Thymus (tissue), 11 donors: ENCODE data around the gene VPS51. TPM values are rescaled to one million over a fixed set of nuclear protein-coding genes. Genes with fewer than 3 reads are reported as not detected.

ENCODE experiments used
- DNase-seq, 9 donors: peaks; one replicate each; pipeline ENCODE4 v3.0.0-alpha.2; 2013; ENCODE audit warnings: low spot score in 9 of 9, low read depth in 6 of 9, missing footprints in 1 of 9
- H3K27ac ChIP-seq, 2 donors: one replicate each; pipeline ENCODE4 v1.5.1; 2013; ENCODE audit warnings: control low read depth in 1 of 2, low read depth in 1 of 2, low read length in 1 of 2, mild to moderate bottlenecking in 1 of 2, moderate library complexity in 1 of 2
- H3K27me3 ChIP-seq, 2 donors: one replicate each; pipeline ENCODE4 v1.5.1; 2013; ENCODE audit warnings: low read length in 1 of 2; ENCODE audit not compliant: control insufficient read depth in 2 of 2, insufficient read depth in 1 of 2
- H3K36me3 ChIP-seq, 2 donors: one replicate each; pipeline ENCODE4 v1.5.1; 2013; ENCODE audit warnings: low read length in 1 of 2, mild to moderate bottlenecking in 1 of 2, moderate library complexity in 1 of 2; ENCODE audit not compliant: control insufficient read depth in 2 of 2, insufficient read depth in 2 of 2
- H3K4me1 ChIP-seq, 2 donors: one replicate each; pipeline ENCODE4 v1.5.1; 2013; ENCODE audit warnings: low read length in 2 of 2; ENCODE audit not compliant: control insufficient read depth in 2 of 2, insufficient read depth in 2 of 2
- H3K4me3 ChIP-seq, 2 donors: one replicate each; pipeline ENCODE4 v1.5.1; 2013; ENCODE audit warnings: low read length in 2 of 2, control low read depth in 1 of 2, mild to moderate bottlenecking in 1 of 2
- H3K9me3 ChIP-seq, 2 donors: one replicate each; pipeline ENCODE4 v1.5.1; 2013; ENCODE audit warnings: low read length in 1 of 2, mild to moderate bottlenecking in 1 of 2; ENCODE audit not compliant: control insufficient read depth in 2 of 2, insufficient read depth in 1 of 2
- WGBS: extraction: QIAGEN DNeasy Blood & Tissue Kit; methylation state at CpG from one replicate; pipeline ENCODE4 v1.1.7; 2013; 5-methylcytosine and 5-hydroxymethylcytosine counted together
- polyA plus RNA-seq: library from polyadenylated mRNA; stranded (reverse); fragments of 200-250 nt; gene quantifications from one replicate; pipeline ENCODE4 v1.2.3, GENCODE V29; 2013
- total RNA-seq: library from RNA; stranded (reverse); fragments of 120-200 nt; gene quantifications from one replicate; pipeline ENCODE4 v1.2.4, GENCODE V29; 2013
- donor health status: healthy.

VPS51 gene
- total and polyA plus RNA-seq, 2 donors: 110 to 121 TPM

DNA sequence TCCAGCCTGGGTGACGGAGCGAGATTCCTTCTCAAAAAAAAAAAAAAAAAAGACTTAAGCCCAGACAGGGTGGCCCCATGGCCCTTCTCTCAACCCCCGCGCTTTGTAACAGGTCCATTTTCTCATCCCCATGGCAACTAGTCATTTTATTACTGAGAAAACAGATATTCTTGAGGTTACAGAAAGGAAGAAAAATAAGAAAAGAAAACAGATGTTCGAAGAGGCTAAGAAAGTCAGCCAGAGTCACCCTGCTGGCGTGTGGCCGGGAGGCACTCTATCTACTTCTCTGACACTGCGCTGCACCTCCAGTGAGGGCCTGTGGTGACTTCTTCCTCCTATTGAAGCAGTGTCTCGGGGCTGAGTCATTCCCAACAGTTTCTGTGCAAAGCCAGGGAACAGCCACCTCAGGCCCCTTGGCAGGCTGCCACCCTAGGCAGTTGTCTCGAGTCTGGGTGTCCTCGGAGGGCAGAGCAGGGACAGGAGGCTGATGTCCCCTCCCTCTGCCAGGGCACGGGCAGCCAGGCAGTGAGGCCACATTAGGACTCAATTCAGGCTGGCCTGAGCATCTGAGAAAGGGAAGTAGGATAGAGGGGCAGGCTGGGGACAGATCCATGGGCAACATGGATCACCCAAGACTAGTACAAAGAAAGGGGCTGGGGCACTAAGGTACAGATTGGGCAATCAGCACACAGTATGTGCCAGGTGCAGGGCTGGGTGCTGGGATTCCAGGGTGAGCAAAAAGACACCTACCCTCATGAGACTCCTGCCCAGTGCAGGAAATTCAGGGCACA is 54.7 kb downstream of the VPS51 start:
- WGBS: 31% methylated on average over 12 of the region's 12 CpGs
- no peaks in the 10 kb centered on the region for H3K27me3 ChIP-seq
- peak overlapping the region in 1 of 2 donors; percentile 31 for H3K27ac ChIP-seq
- DNase-seq: peak in 1 of 9 donors; percentile 22
- H3K4me3 ChIP-seq: no peak overlapping the region
- H3K9me3 ChIP-seq: peaks cover 0 to 10% of the 10 kb centered on the region in 2 donors
- peaks cover 0 to 4% of the 10 kb centered on the region in 2 donors for H3K4me1 ChIP-seq
- H3K36me3 ChIP-seq: no peaks in the 10 kb centered on the region

DNA sequence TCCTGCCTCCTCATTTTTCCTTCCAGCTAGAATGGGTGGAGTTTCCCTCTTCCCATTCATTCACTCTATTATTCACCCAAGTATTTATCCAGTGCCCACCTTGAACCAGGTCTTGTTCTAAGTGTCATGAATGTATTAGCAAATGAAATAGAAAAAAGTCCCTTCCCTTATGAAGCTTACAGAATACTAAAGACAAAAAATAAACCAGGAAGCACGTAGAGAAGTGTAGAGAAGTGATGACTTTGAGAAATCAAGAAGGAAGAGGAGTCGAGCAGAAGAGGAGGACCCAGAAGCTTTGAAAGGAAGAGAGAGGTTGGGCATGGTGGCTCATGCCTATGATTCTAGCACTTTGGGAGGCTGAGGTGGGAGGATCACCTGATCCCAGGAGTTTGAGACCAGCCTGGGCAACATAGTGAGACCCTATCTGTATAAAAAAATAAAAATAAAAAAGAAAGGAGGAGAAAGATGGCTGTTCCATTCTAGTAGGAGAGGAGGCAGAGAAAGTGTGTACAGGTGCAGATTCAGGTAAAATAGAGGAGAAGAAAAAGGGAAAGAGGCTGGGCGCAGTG is 55.4 kb downstream of the VPS51 start:
- Histone ChIP-seq H3K4me3 (no peak overlapping the region), H3K36me3 (no peaks in the 10 kb centered on the region), H3K9me3 (peaks cover 0 to 10% of the 10 kb centered on the region in 2 donors), H3K27ac (no peak overlapping the region), H3K4me1 (peaks cover 0 to 4% of the 10 kb centered on the region in 2 donors), H3K27me3 (no peaks in the 10 kb centered on the region)
- DNase-seq: no peak
- 59% methylated on average over 3 of the region's 3 CpGs for WGBS

DNA sequence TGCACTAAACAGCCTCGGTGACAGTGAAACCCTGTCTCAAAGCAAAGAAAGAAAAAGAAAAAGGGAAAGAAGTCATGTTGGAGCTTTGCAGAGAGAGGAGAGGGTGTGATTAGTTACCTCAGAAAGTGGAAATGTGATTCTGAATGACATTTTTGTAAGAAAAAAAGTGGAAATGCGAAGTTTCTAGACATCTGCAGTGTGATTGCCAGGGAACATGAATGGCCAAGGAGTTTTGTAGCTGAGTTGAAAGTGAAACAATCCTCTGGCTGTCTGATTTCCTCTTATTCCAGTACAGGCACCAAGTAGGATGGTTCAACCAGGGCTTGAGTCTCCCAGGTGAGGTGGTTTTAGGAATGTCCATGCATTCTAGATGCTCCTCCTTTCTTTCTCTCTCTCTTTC is 56.1 kb downstream of the VPS51 start:
- Histone ChIP-seq H3K9me3 (peaks cover 0 to 5% of the 10 kb centered on the region in 2 donors), H3K36me3 (no peaks in the 10 kb centered on the region), H3K27me3 (no peaks in the 10 kb centered on the region), H3K27ac (no peak overlapping the region), H3K4me1 (peaks cover 0 to 4% of the 10 kb centered on the region in 2 donors), H3K4me3 (no peak overlapping the region)
- no peak for DNase-seq
- WGBS: 85% methylated on average over 2 of the region's 2 CpGs

- no peaks in the 10 kb centered on the region for H3K36me3 ChIP-seq
- over 99% methylated on average over 3 of the region's 3 CpGs for WGBS
- H3K27ac ChIP-seq: no peak overlapping the region
- no peak for DNase-seq
- H3K27me3 ChIP-seq: no peaks in the 10 kb centered on the region
- no peaks in the 10 kb centered on the region for H3K4me1 ChIP-seq
- H3K9me3 ChIP-seq: peaks cover 0 to 3% of the 10 kb centered on the region in 2 donors
- H3K4me3 ChIP-seq: no peak overlapping the region
Measured at GRCh38 chr11:65156256-65156655, 60.2 kb downstream of the VPS51 start.

GRCh38 chr11:65156926-65157325 is 60.9 kb downstream of the VPS51 start:
- Histone ChIP-seq H3K27ac (no peak overlapping the region), H3K9me3 (peaks cover 0 to 3% of the 10 kb centered on the region in 2 donors), H3K4me3 (no peak overlapping the region), H3K27me3 (no peaks in the 10 kb centered on the region), H3K36me3 (no peaks in the 10 kb centered on the region), H3K4me1 (no peaks in the 10 kb centered on the region)
- WGBS: 96% methylated on average over 3 of the region's 3 CpGs
- no peak for DNase-seq

DNA sequence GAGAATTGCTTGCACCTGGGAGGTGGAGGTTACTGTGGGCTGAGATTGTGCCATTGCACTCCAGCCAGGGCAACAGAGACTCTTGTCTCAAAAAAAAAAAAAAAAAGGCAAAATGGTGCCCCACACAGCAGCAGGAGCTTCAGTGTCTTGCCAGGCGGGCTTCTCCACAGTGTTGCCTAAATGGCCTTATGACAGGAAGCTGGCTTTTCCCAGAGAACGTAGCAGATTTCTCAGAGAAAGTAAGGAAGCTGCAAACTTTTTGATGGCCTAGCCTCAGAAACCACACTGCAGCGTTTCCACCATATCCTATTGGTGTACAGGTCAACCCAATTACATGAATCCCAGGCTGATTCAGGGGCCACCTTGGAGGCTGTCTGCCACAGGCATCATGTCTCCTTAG is 61.3 kb downstream of the VPS51 start:
- DNase-seq: no peak
- H3K27me3 ChIP-seq: no peaks in the 10 kb centered on the region
- 62% methylated on average over 3 of the region's 3 CpGs for WGBS
- no peaks in the 10 kb centered on the region for H3K36me3 ChIP-seq
- no peak overlapping the region for H3K27ac ChIP-seq
- no peak overlapping the region for H3K4me3 ChIP-seq
- no peaks in the 10 kb centered on the region for H3K4me1 ChIP-seq
- peaks cover 0 to 3% of the 10 kb centered on the region in 2 donors for H3K9me3 ChIP-seq

DNA sequence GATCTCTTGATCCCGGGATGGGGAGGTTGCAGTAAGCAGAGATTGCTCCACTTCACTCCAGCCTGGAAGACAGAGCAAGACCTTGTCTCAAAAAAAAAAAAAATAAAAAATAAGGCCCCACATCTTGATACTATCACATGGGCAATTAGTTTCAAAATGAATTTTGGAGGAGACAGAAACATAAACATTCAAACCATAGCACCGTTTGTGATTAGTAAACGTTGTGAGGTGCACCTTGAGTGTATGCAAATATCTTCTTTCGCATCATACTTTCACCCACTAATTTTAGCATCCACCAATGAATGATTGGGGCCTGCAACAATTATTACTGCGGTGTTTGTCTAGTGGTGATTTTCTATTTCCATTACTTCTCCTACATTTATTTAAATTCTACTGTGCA is 63.0 kb downstream of the VPS51 start:
- Histone ChIP-seq H3K27me3 (no peaks in the 10 kb centered on the region), H3K9me3 (peaks cover 0 to 3% of the 10 kb centered on the region in 2 donors), H3K4me3 (no peak overlapping the region), H3K36me3 (no peaks in the 10 kb centered on the region), H3K27ac (no peak overlapping the region), H3K4me1 (no peaks in the 10 kb centered on the region)
- 92% methylated on average over 5 of the region's 5 CpGs for WGBS
- no peak for DNase-seq

DNA sequence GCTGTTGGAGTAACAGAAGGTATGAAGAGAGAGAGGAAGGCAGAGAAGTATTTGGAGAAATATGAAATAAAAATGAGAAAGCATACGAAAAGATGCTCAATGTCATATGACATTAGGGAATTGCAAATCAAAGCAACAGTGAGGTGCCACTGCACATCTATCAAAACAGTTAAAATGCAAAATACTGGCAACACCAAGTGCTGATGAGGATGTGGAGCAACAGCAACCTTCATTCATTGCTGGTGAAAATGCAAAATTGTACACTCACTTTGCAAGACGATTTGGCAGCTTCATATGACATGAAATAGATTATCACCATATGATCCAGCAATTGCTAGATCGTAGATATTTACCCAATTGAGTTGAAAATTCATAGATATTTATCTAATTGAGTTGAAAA is 64.6 kb downstream of the VPS51 start:
- H3K4me1 ChIP-seq: no peaks in the 10 kb centered on the region
- no peak overlapping the region for H3K4me3 ChIP-seq
- H3K27me3 ChIP-seq: no peaks in the 10 kb centered on the region
- H3K36me3 ChIP-seq: no peaks in the 10 kb centered on the region
- H3K9me3 ChIP-seq: peaks cover 0 to 3% of the 10 kb centered on the region in 2 donors
- WGBS: 92% methylated on average over 3 of the region's 3 CpGs
- DNase-seq: no peak
- no peak overlapping the region for H3K27ac ChIP-seq
